GM18907 (cell line): ENCODE results near the gene KCNK17.
"Not testable (repeated sequence)": the region's sequence is repeated elsewhere in the genome, so short reads cannot be mapped to it uniquely, and the experiment has no call there.

Experiments
- ATAC-seq: cut with Tn5 transposase; IDR thresholded peaks from one replicate; pipeline ENCODE4 v1.9.1; 2021; ENCODE audit warnings: mild to moderate bottlenecking, moderate library complexity; ENCODE audit not compliant: unreplicated experiment

Gene KCNK17

GRCh38 chr6:39303425-39304153 is 10.6 kb downstream of the KCNK17 start:
- peak; percentile 8 for ATAC-seq

- ATAC-seq: peak; percentile 70
These were observed 11.4 kb downstream of the KCNK17 start for GRCh38 chr6:39302669-39303424.

GRCh38 chr6:39302011-39302410 is 12.2 kb downstream of the KCNK17 start:
- ATAC-seq: no peak

GRCh38 chr6:39301606-39302005 is 12.6 kb downstream of the KCNK17 start:
- ATAC-seq: no peak

- no peak for ATAC-seq
These were observed 13.5 kb downstream of the KCNK17 start for GRCh38 chr6:39300739-39301138.

GRCh38 chr6:39298061-39298460 is 16.2 kb downstream of the KCNK17 start:
- ATAC-seq: no peak

- ATAC-seq: no peak
These were observed 17.2 kb downstream of the KCNK17 start for GRCh38 chr6:39296745-39297640.

- ATAC-seq: no peak
These were observed 18.6 kb downstream of the KCNK17 start for GRCh38 chr6:39295611-39296011.

- ATAC-seq: no peak
These were observed 19.3 kb downstream of the KCNK17 start for GRCh38 chr6:39294899-39295298.

GRCh38 chr6:39294133-39294532 is 20.1 kb downstream of the KCNK17 start:
- ATAC-seq: no peak

GRCh38 chr6:39292637-39293036 is 21.6 kb downstream of the KCNK17 start:
- no peak for ATAC-seq

GRCh38 chr6:39289490-39289889 is 24.7 kb downstream of the KCNK17 start:
- no peak for ATAC-seq

GRCh38 chr6:39287601-39288000 is 26.6 kb downstream of the KCNK17 start:
- no peak for ATAC-seq

GRCh38 chr6:39286596-39286995 is 27.6 kb downstream of the KCNK17 start:
- ATAC-seq: not testable (repeated sequence)

- ATAC-seq: no peak
These were observed 31.4 kb downstream of the KCNK17 start for GRCh38 chr6:39282774-39283173.

GRCh38 chr6:39281312-39281980 is 32.8 kb downstream of the KCNK17 start:
- no peak for ATAC-seq

- ATAC-seq: no peak
These were observed 33.9 kb downstream of the KCNK17 start for GRCh38 chr6:39280247-39280731.

GRCh38 chr6:39279539-39279938 is 34.7 kb downstream of the KCNK17 start:
- ATAC-seq: no peak

GRCh38 chr6:39276379-39276995 is 37.7 kb downstream of the KCNK17 start:
- ATAC-seq: no peak

- no peak for ATAC-seq
These were observed 39.3 kb downstream of the KCNK17 start for GRCh38 chr6:39274903-39275302.
